HG03378 (cell line): ENCODE data around the gene ALCAM.

Experiments used
- ATAC-seq: cut with Tn5 transposase; IDR thresholded peaks from one replicate; pipeline ENCODE4 v1.9.1; 2021; ENCODE audit warnings: mild to moderate bottlenecking, moderate library complexity; ENCODE audit not compliant: unreplicated experiment

The ALCAM gene

GRCh38 chr3:105355408-105356061 lies 11.2 kb upstream of the ALCAM start:
- ATAC-seq: no peak

- ATAC-seq: no peak
Observed at GRCh38 chr3:105356396-105356795, 10.3 kb upstream of the ALCAM start.

DNA sequence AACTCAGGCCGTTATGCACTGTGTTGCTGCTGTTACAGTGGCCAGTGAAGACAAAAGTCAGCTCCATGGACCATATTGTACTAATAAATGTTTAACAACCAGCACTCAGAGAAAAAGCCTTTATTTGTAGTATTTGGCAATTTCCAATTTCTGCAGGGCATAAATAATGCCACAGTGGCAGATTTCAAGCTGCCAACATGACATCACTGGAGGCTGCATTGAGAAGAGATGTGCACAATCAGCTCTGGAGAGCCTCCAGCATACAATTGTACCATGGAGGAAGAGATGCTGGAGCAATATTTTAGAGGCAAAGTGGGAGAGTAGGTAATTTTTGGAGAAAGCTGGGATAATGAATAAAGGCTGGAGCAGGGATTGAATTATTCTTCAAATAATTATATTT lies 9.7 kb upstream of the ALCAM start:
- ATAC-seq: no peak

DNA sequence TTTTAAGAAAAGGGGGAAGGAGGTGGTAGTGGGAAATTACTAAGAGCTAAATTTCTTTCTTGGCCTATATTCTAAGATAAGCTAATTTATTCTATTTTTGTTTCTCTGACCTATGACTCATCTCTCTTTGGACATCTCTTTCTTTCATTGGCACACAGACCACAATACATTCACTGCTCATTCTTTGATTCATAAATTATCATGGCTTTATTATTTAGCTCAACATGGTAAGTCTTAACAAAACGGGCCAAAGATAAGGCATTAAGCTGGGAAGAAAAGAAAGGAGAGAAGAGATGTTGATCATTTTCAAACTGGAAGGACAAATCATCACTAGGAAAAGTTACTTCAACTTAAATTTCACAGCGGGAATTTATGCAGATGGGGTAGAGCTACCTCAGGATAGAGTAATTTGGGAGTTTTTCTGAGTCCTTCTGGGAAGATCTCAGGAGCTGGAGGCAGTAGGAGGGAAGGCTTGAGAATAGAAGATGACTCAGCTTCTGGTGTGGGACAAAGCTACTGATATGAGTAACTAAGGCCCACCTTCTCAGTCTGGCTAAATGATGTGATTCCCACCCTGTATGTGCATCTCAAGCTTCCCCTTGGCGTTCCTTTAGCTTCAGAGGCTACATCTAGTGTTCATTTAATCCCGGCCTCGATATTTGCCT lies 7.5 kb upstream of the ALCAM start:
- peak; percentile 54 for ATAC-seq

GRCh38 chr3:105360003-105360402 lies 6.7 kb upstream of the ALCAM start:
- no peak for ATAC-seq

- ATAC-seq: no peak
Observed at GRCh38 chr3:105362021-105362665, 4.6 kb upstream of the ALCAM start.

- no peak for ATAC-seq
Observed at GRCh38 chr3:105364128-105364527, 2.6 kb upstream of the ALCAM start.

DNA sequence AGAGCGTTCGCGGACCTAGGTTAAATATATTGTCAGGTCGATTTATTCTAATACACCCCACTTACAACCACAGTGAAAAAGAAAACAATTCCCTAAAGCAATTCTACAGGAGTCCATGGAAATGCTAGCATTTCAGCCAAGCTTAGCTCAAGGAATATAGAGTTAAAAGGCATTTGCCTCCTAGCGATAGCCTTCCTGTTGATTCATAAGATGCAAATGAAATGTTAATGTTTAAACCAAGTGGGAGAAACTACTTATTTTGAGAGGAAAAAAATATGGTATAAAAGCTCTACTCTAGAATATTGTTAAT lies 1.7 kb upstream of the ALCAM start:
- ATAC-seq: no peak

DNA sequence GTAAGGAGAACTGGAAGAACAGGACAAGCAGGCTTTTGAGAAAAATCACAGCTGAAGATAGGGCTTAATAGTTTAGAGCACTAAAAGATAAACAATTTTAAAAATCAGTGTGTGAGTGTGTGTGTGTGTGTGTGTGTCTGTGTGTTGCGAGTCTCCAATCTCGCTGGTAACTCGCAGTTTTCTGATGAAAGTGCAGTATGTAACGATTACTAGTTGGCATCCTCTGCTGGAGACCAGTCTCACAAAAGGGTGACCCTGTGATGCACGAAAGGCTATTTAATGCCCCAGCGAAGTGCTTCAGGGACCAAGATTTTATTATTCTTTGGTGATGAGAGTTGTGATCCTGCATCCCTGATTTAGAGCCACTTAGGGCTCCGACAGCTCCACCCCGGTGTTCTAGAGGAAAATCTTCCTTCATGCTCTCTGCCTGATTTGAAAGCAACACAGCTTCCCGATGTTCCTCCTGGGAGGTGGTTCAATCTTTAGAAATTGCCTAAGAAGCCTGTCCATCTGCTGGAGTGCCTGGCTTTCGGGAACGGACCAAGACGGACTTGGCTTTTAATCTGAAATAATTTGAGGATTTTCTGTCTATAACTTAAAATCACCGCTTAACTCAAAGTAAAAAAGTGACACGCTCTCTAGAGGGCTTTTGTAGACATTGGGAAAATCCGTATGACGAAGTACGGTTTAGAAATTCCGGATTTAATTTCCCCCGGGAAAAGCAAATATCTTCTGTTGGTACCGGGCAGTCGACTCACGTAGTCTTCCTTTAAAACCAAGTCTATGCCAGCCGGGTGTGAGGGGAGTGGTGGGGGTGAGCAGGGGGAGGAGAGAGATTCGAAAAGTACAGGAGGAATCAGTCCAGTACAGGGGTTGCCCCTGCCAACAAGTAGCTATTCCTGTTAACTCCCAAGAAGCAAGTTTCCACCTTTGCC lies 1.1 kb upstream of the ALCAM start:
- no peak for ATAC-seq

GRCh38 chr3:105367063-105367405 lies 325 bp downstream of the ALCAM start:
- no peak for ATAC-seq

DNA sequence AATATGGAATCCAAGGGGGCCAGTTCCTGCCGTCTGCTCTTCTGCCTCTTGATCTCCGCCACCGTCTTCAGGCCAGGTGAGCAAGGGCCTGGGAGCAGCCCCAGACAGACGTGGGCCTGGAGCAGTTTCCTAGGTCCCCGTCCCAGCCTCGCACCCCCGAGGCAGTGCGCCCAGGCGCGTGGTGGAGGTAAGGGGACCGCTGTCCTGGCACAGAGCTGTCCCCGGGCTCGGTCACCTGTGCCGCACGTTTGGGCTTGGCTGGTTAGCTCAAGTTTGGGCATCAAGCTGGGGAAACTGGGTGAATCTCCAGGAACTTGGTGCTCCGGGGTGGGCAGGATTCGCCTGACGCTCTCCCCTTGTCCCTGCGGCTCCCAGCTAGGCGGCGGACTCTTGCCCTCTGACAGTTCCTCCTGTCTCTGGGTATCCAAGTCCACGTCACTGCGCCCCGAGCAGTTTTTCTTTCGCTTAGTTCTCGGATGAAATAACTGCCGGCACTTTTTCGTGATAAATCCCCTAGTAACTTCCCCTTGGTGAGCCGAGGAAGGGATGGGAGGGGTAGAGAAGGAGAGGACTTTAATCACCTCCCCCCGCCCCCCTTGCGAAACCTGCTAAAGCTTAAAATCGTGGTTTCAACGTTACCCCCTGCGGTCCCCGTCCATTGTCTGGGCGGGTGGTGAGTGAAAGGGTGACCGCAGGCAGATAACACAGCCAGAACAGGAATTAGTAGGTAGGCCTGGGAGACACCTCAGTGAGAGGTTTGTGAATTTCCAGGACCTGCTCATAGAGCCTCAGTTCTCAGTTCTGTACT lies 901 bp downstream of the ALCAM start:
- peak; percentile 30 for ATAC-seq

GRCh38 chr3:105368566-105369499 lies 2.1 kb downstream of the ALCAM start:
- ATAC-seq: peak; percentile 31

GRCh38 chr3:105369500-105370371 lies 3.0 kb downstream of the ALCAM start:
- ATAC-seq: peak; percentile 19

DNA sequence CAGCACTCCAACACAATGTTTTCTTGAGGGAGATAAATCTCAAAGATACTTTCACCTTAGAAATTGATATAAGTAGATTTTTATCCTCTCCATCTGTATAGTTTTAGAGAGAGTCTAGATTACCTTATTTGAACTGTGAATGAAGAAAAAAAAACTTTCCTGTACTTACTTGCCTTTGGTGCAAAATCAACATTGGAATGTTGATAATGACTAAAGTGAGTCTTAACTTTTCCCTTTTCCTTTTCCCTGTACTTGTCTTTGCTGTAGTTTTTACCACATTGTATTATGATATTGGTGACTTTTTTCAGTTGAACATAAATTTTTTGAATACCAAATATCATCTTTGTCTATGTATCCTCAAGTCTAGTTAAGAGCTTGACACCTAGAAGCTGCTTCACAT lies 6.7 kb downstream of the ALCAM start:
- no peak for ATAC-seq

GRCh38 chr3:105375750-105376511 lies 9.2 kb downstream of the ALCAM start:
- no peak for ATAC-seq

- ATAC-seq: no peak
Observed at GRCh38 chr3:105377716-105378115, 11.0 kb downstream of the ALCAM start.

DNA sequence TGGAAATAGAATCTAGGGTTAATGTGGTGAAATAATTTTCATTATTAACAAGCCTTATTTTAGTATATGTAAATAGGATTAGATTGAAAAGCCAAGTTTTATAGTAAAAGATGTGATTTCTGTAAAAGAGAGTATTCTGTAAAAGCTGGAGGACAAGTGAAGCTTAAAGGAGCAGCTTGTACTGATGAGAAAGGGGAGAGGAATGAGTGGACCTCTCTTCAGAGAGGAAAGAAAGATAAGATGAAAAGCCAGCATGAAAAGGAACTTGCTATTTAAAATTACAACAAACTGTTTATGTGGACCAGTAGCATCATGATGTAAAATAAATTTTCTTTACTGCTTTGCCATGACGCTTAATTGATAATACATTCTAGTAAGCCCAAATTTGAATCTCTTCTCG lies 18.5 kb downstream of the ALCAM start:
- ATAC-seq: no peak
